ENCODE measurements around the gene KRT3.

GRCh38 chr12:52825961-52826360 lies 30.0 kb upstream of the KRT3 start:
- TF ChIP-seq CTCF (IDR thresholded peaks at IDR 0.05) (no peak), EP300 (IDR thresholded peaks at IDR 0.05) (no peak), POLR2AphosphoS5 (IDR thresholded peaks at IDR 0.05) (no peak), POLR2A (IDR thresholded peaks at IDR 0.05; ENCODE audit: low read depth) (no peak)
